ENCODE results near the gene SP5.
"Not testable (repeated sequence)": the region's sequence is repeated elsewhere in the genome, so short reads cannot be mapped to it uniquely, and the experiment has no call there.

The SP5 gene

GRCh38 chr2:170739048-170739447 lies 23.9 kb downstream of the SP5 start:
- DNase-seq: no peak

DNA sequence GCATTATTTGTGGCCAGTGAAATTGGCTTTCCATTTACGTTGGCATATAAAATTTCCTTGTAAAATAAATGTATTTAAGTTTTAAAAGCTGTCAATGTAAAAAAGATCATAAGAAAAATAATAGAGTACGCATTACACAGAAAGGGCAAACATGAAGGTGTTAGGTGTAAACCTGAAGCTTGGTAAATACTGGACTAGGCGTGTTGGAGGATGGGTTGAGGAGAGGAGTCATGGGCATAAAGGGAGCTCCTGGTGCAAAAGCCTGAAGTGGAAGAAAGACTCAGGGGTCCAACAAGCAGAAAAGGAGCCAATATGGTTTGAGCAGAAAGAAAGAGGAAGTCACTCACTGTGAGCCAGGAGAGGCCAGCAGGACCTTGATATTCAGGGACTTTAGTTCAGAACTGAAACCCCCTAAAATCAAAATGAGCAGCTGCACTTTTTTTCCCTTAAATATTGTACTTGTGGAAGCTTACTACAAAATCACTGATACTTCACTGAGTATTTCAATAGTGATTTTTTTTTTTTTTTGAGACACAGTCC lies 24.4 kb downstream of the SP5 start:
- no peak for DNase-seq

DNA sequence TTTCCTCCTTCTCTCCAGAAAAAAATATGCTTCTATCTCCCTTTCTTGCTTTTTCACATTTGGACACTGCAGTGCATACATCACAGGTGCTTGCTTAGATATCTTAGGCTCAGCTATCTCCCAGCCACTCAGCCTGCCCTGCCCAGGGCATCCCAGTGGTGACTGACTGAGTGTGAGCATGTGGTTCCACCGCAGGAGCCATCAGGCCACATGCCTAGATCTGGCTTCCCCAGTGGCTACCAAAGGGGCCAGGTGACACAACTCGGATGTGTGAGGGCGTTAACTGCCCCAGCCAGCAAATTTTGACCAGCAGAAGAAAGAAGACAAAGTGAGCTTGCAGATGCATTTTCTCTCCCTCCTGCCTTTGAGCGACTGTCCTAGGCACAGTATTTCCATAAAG lies 25.5 kb downstream of the SP5 start:
- DNase-seq: no peak

- no peak for DNase-seq
Observed at GRCh38 chr2:170742000-170742399, 26.9 kb downstream of the SP5 start.

DNA sequence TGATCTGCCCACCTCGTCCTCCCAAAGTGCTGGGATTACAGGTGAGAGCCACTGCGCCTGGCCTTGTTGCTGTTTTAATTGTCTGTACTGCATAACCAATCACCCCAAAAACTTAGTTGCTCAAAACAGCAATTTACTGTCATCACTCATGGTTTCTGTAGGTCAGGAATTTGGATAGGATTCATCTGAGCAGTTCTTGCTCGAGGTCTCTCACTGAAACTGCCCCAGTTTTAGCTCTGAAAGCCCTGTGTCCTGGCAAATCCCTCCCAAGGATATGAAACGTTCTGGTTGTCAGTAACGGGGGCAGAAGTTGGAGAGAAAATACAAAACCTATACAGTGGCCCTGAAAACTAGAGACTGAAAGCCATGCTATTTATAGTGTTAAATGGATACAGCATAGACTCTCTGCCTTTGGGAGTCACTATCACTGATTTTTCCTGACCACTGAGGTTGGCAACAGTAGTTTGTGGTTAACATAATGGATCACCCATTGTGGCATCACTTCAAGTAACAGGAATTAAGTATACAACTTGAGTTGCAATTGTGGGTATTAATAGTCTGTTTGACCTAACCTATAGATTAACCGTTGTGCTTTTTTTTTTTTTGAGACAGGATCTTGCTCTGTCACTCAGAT lies 27.9 kb downstream of the SP5 start:
- no peak for DNase-seq

- no peak for DNase-seq
Observed at GRCh38 chr2:170743530-170744239, 28.5 kb downstream of the SP5 start.

DNA sequence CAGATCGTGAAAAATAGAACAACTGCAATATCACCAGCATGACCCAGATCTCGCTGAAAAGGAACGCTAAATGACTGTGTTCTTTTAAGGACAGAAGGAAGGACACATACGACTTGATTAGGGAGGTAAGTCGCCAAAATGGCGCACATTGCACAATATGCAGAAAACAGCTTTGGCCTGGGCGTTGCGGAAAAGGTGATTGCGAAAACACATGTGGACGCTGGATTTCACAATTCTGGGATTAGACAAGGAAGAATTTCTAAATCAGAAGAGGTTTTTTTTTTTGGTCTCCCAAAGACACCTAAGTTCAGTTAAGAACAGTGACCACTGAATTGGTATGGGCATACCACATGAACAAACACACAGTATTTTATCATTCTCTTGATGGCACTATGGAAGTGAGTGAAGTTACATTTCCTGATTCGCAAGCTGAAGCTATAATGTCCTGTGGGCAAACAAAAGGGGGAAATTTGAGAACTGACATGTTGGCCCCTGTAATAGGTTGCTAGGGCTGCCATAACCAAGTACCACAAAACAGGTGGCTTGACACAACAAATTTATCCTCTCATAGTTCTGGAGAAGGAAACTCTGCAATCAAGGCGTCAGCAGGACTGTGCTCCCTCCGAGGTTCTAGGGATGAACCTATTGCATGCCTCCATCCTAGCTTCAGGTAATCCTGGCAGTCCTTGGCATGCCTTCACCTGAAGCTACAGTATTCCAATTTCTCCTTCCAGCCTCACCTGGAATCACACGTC lies 29.3 kb downstream of the SP5 start:
- DNase-seq: no peak

DNA sequence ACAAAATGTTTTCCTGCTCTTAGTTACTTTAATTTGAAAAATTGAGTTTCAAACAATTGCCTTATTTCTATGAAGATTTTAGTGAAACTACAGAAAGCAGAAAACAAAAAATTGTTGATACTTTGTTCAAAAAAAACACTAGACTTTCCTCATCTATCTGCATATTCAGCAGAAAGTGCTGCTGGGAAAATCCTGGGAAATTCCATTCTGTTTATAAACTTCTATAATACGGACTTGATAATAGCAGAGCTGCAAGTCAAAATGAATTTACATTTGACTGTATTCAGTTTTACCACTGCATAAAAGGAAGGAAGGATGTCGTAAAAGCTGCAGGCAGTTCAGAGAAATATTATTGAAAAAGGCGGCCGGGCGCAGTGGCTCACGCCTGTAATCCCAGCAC lies 30.2 kb downstream of the SP5 start:
- no peak for DNase-seq

DNA sequence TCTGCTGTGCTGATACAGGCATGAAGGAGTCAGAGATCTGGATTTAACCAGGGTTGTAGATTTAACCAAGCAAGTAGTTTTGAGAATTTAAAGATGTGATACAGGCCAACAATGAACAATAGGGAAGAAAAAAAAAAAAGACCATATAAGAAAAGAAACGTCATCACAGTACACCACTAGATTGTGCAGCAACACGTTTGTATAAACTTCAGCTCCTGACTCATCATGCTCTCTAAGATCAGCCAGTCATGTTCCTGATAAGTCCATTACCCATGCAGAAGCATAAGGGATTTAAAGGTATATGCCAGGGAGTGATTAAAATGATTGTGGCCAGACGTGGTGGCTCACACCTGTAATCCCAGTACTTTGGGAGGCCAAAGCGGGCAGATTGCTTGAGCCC lies 32.8 kb downstream of the SP5 start:
- no peak for DNase-seq

DNA sequence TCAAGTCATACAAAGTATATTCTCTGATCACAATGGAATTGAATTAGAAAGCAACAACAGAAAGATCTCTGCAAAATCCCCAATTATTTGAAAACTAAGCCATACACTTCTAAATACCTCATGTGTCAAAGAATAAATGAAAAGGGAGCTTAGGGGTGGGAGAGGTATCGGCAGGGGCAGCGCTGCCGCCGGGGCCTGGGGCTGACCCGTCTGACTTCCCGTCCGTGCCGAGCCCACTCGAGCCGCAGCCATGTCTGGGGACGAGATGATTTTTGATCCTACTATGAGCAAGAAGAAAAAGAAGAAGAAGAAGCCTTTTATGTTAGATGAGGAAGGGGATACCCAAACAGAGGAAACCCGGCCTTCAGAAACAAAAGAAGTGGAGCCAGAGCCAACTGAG lies 36.4 kb downstream of the SP5 start:
- not testable (repeated sequence) for DNase-seq

GRCh38 chr2:170761572-170761971 lies 46.4 kb downstream of the SP5 start:
- DNase-seq: no peak

DNA sequence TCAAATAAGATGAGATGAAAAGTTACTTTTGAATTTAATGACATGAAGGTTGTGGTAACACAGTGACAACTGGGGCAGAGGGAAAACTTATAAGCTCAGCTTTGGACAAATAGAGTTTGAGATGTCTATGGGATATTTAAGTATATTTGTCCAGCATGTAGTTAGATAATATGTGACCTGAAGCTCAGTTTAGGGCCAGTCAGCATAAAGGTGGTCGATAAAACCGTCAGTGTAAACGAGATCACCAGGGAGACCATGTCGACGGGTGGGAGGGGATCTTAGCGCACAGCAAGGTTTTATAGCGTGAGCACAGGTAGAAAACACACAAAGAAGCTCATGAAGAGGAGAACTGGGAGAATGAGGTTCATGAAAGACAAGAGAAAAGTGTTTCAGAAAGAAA lies 47.6 kb downstream of the SP5 start:
- no peak for DNase-seq

GRCh38 chr2:170763232-170763631 lies 48.1 kb downstream of the SP5 start:
- no peak for DNase-seq

DNA sequence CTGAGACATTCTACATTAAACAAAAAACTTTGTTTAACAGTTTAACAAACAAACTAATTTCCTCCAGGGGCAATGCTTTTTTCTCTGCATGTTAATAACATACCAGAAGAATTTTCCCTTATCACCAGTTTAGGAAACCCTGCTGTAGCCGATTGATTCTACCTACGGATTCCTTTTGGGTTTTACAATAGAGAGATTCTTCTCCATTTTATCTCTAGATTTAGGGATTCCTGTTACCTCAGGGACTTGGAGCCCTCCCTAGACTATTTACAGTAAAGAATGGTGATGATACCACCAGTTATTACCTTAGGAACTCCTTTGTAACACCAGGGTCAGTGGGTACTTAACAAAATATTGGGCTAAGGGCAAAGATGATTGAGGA lies 49.7 kb downstream of the SP5 start:
- no peak for DNase-seq

GRCh38 chr2:170766693-170767092 lies 51.6 kb downstream of the SP5 start:
- no peak for DNase-seq

All from right kidney (tissue), 1 donor.